Smooth muscle cell (in vitro differentiated cells): Measurements from ENCODE around the gene NFIA. TPM values are rescaled to one million over a fixed set of nuclear protein-coding genes. Genes with fewer than 3 reads are reported as not detected.

Experiments
- DNase-seq: peaks from one replicate; lab custom pipeline; 2025; ENCODE audit not compliant: unreplicated experiment; lab: John Stamatoyannopoulos, UW
- H2AFZ ChIP-seq: fragments of 200-600 bp; sonication (generic); 2 replicates; pipeline ENCODE4 v1.6.0; 2016; ENCODE audit warnings: antibody characterized with exemption, low read depth, mild to moderate bottlenecking
- H3F3A ChIP-seq: fragments of 200-600 bp; sonication (generic); 2 replicates; pipeline ENCODE4 v1.6.0; 2017; ENCODE audit warnings: antibody characterized with exemption, low read depth
- H3K27ac ChIP-seq: fragments of 200-600 bp; sonication (generic); 2 replicates; pipeline ENCODE4 v1.5.1; 2016; ENCODE audit warnings: low read depth, mild to moderate bottlenecking
- H3K27me3 ChIP-seq: fragments of 200-600 bp; sonication (generic); 2 replicates; pipeline ENCODE4 v1.6.1; 2016; ENCODE audit warnings: low read depth, mild to moderate bottlenecking
- H3K36me3 ChIP-seq: fragments of 200-600 bp; sonication (generic); 2 replicates; pipeline ENCODE4 v1.5.1; 2016; ENCODE audit warnings: low read depth
- H3K4me1 ChIP-seq: fragments of 200-600 bp; sonication (generic); 2 replicates; pipeline ENCODE4 v1.5.1; 2016; ENCODE audit warnings: low read depth
- H3K4me2 ChIP-seq: fragments of 200-600 bp; sonication (generic); 2 replicates; pipeline ENCODE4 v1.6.0; 2016; ENCODE audit warnings: mild to moderate bottlenecking
- H3K4me3 ChIP-seq: fragments of 200-600 bp; sonication (generic); 2 replicates; pipeline ENCODE4 v1.5.1; 2016; ENCODE audit warnings: mild to moderate bottlenecking
- H3K79me2 ChIP-seq: fragments of 200-600 bp; sonication (generic); 2 replicates; pipeline ENCODE4 v1.6.0; 2016; ENCODE audit warnings: low read depth, mild to moderate bottlenecking
- H3K9ac ChIP-seq: fragments of 200-600 bp; sonication (generic); 2 replicates; pipeline ENCODE4 v1.6.0; 2016; ENCODE audit warnings: low read depth
- H3K9me3 ChIP-seq: fragments of 200-600 bp; sonication (generic); replicated peaks from 2 replicates; pipeline ENCODE4 v1.5.1; 2016; ENCODE audit warnings: low read depth
- H4K20me1 ChIP-seq: fragments of 200-600 bp; sonication (generic); 2 replicates; pipeline ENCODE4 v1.6.0; 2016; ENCODE audit warnings: low read depth
- CTCF ChIP-seq: fragments of 200-600 bp; sonication (generic); IDR thresholded peaks from 2 replicates; pipeline ENCODE4 v1.5.1; 2017; ENCODE audit warnings: borderline replicate concordance, mild to moderate bottlenecking, antibody characterized with exemption; ENCODE audit not compliant: insufficient read depth, poor library complexity, severe bottlenecking
- WGBS: methylation state at CpG from one replicate; pipeline ENCODE4 v1.1.7; 2016; ENCODE audit warnings: low lambda C conversion rate; 5-methylcytosine and 5-hydroxymethylcytosine counted together
- polyA plus RNA-seq: library from polyadenylated mRNA; unstranded; fragments of >200 nt; fragmentation: Nextera tagmentation; extraction: Ambion mirVana; gene quantifications from 2 replicates; pipeline ENCODE4 v1.2.1, GENCODE V29; 2016
- total RNA-seq: library from RNA; depleted of rRNA; stranded (reverse); fragments of >200 nt; gene quantifications from 2 replicates; pipeline ENCODE4 v1.2.3, GENCODE V29; 2014

The NFIA gene
- total and polyA plus RNA-seq, 2 experiments from 2014 or later = 5.0 to 6.2 TPM

GRCh38 chr1:61397935-61398334, 315.6 kb downstream of the NFIA start:
- peaks cover 10% of the 10 kb centered on the region for H3F3A ChIP-seq
- no peak overlapping the region for H3K27ac ChIP-seq
- H3K9ac ChIP-seq = no peak overlapping the region
- 61% methylated on average over 3 of the region's 3 CpGs for WGBS
- H3K4me2 ChIP-seq = no peak overlapping the region
- H3K79me2 ChIP-seq = no peaks in the 10 kb centered on the region
- H3K27me3 ChIP-seq = no peaks in the 10 kb centered on the region
- H2AFZ ChIP-seq = no peak overlapping the region
- no peak overlapping the region for H3K4me3 ChIP-seq
- no peaks in the 10 kb centered on the region for H3K4me1 ChIP-seq
- no peaks in the 10 kb centered on the region for H3K36me3 ChIP-seq
- H3K9me3 ChIP-seq = no peaks in the 10 kb centered on the region
- H4K20me1 ChIP-seq = no peaks in the 10 kb centered on the region
- TF ChIP-seq CTCF = no peak
- DNase-seq = no peak

GRCh38 chr1:61399199-61399598, 316.8 kb downstream of the NFIA start:
- H3K79me2 ChIP-seq = no peaks in the 10 kb centered on the region
- no peaks in the 10 kb centered on the region for H3K27me3 ChIP-seq
- H3K27ac ChIP-seq = peak overlapping the region; percentile 20
- H3F3A ChIP-seq = peaks cover 10% of the 10 kb centered on the region
- H3K9ac ChIP-seq = no peak overlapping the region
- WGBS = 32% methylated on average over 3 of the region's 3 CpGs
- H3K4me1 ChIP-seq = no peaks in the 10 kb centered on the region
- H2AFZ ChIP-seq = no peak overlapping the region
- no peak overlapping the region for H3K4me3 ChIP-seq
- H3K9me3 ChIP-seq = no peaks in the 10 kb centered on the region
- DNase-seq = no peak
- no peaks in the 10 kb centered on the region for H4K20me1 ChIP-seq
- TF ChIP-seq CTCF = no peak
- H3K36me3 ChIP-seq = no peaks in the 10 kb centered on the region
- peak overlapping the region; percentile 7 for H3K4me2 ChIP-seq

DNA sequence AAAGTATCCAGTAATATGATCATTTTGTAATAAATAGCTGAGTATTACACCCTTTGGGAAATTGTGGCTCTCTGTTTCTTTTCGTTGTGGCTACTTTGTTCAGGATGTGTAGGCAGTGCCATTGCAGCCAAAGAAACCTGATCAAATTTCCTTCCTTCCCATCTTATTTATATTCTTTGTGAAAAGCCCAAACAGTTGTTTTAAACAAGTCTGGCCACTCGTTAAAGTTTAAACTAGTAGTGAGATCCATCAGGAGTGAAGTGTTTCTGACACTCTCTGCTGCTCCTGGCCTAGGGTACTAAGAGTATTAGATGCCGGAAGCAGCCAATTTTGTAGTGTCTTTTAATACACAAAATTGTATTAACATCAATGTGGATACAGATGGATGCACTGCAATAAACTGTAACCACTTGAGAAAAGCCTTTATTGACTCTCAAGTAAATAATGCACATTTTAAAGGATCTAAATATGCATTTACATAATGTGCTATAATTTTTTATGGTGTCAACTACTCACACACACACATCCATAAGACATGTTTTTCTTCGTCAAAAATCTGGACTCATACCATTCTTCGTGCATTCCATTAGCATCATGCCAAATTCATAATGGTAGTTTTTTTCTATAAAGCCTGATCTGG, 317.9 kb downstream of the NFIA start:
- Histone ChIP-seq H4K20me1 (no peaks in the 10 kb centered on the region), H3K4me2 (peak overlapping the region; percentile 7), H3K36me3 (no peaks in the 10 kb centered on the region), H3K79me2 (no peaks in the 10 kb centered on the region), H3K4me3 (no peak overlapping the region), H3K27ac (peak overlapping the region; percentile 20), H3K9me3 (no peaks in the 10 kb centered on the region), H2AFZ (no peak overlapping the region), H3K27me3 (no peaks in the 10 kb centered on the region), H3K9ac (no peak overlapping the region), H3K4me1 (no peaks in the 10 kb centered on the region), H3F3A (peaks cover 10% of the 10 kb centered on the region)
- TF ChIP-seq CTCF = no peak
- WGBS = 87% methylated on average over 5 of the region's 5 CpGs
- no peak for DNase-seq

GRCh38 chr1:61400997-61401396, 318.6 kb downstream of the NFIA start:
- no peaks in the 10 kb centered on the region for H4K20me1 ChIP-seq
- TF ChIP-seq CTCF = no peak
- no peaks in the 10 kb centered on the region for H3K4me1 ChIP-seq
- no peak overlapping the region for H3K9ac ChIP-seq
- no peak for DNase-seq
- H3K79me2 ChIP-seq = no peaks in the 10 kb centered on the region
- 92% methylated on average over 3 of the region's 3 CpGs for WGBS
- no peaks in the 10 kb centered on the region for H3K36me3 ChIP-seq
- no peaks in the 10 kb centered on the region for H3K27me3 ChIP-seq
- H2AFZ ChIP-seq = no peak overlapping the region
- peaks cover 10% of the 10 kb centered on the region for H3F3A ChIP-seq
- no peak overlapping the region for H3K4me2 ChIP-seq
- no peaks in the 10 kb centered on the region for H3K9me3 ChIP-seq
- H3K4me3 ChIP-seq = no peak overlapping the region
- no peak overlapping the region for H3K27ac ChIP-seq
